Effector CD4-positive, alpha-beta T cell (primary cell): ENCODE results near the gene CCDC82.
"Not testable (repeated sequence)": the region's sequence is repeated elsewhere in the genome, so short reads cannot be mapped to it uniquely, and the experiment has no call there.

Experiments
- DNase-seq: peaks from one replicate; pipeline ENCODE4 v3.0.0-alpha.2; 2020
- total RNA-seq: gene quantifications from one replicate; lab custom pipeline; 2026; lab: John Stamatoyannopoulos, UW

The CCDC82 gene
- 82.0 reads per million, percentile 79 among the genes with 10 or more reads in this experiment for total RNA-seq

GRCh38 chr11:96389720-96390487 lies at the start of gene CCDC82, which contains the start of gene JRKL:
Gene CCDC82 (minus strand): TSS chr11:96389912. CDS start chr11:96384747, 5,165 bp downstream.
Gene JRKL (plus strand): TSS chr11:96390013. CDS start chr11:96390650, 637 bp downstream.
- DNase-seq = peak; percentile 96

DNA sequence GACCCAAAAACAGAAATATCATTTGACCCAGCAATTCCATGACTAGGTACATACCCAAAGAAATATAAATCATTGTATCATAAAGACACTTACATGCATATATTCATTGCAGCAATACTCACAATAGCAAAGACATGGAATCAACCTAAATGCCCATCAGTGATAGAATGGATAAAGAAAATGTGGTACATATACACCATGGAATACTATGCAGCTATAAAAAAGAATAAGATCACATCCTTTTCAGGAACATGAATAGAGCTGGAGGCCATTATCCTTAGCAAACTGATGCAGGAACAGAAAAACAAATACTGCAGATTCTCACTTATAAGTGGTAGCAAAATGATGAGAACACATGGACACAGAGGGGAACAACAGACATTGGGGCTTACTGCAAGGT lies 42.9 kb upstream of the CCDC82 start:
- DNase-seq = not testable (repeated sequence)

DNA sequence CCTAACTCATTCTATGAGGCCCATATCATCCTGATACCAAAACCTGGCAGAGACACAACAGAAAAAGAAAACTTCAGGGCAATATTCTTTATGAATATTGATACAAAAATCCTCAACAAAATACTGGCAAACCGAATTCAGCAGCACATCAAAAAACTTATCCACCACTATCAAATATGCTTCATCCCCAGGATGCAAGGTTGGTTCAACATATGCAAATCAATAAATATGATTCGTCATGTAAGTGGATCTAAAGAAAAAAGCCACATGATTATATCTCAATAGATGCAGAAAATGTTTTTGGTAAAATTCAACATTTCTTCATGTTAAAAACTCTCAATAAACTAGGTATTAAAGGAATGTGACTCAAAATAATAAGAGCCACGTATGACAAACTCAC lies 41.0 kb upstream of the CCDC82 start:
- DNase-seq = no peak

DNA sequence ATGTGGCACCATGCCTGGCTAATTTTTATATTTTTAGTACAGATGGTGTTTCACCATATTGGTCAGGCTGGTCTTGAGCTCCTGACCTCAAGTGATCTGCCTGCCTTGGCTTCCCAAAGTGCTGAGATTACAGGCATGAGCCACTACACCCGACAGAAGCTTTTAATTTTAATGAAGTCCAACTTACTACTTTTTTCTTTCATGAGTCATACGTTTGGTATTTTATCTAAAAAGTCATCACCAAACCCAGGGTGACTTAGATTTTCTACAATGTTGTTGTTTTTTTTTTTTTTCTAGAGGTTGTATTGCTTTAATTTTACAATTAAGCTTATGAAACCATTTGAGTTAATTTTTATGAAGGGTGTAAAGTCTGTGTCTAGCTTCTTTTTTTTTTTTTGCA lies 35.0 kb upstream of the CCDC82 start:
- no peak for DNase-seq

DNA sequence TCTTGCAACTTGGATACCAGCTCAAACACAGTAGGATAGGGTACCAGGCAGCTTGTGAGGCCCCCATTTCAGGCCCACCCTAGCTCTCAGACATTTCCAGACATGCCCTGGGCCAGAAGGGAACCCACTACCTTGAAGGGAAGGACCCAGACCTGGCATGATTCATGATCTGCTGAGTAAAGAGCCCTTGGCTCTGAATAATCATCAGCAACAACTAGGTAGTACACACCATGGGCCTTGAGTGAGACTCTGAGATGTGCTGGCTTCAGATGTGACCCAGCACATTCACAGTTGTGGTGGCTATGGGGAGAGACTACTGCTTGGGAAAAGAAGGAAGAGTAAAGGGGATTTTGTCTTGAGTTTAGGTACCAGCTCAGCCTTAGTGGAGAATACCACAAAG lies 23.7 kb upstream of the CCDC82 start:
- DNase-seq = no peak

DNA sequence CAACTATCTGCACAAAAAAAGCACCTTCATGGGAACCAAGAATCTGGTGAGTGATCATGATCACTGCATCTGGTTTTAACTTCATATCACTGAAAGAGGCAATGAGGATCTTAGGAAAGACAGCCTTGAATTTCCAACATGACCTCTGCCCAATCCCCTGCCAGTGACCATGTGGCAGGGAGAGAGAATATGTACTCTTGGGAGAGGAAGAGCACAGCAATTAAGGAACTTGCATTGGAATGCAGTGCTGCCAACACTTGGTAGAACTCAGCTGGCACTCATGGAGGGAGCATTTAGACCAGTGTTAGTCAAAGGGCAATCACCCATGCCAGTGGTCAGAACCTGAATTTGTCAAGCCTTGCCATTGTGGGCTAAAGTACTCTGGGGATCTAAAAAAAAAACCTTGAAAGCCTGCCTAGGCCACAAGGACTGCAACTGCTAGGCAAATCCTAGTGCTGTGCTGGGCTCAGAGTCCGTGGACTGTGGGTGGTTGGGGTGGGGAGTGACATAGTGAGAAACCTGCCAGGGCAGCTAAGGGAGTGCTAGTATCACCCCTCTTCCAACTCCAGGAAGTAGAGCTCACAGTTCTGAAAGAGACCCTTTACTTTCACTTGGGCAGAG lies 23.2 kb upstream of the CCDC82 start:
- DNase-seq = no peak

DNA sequence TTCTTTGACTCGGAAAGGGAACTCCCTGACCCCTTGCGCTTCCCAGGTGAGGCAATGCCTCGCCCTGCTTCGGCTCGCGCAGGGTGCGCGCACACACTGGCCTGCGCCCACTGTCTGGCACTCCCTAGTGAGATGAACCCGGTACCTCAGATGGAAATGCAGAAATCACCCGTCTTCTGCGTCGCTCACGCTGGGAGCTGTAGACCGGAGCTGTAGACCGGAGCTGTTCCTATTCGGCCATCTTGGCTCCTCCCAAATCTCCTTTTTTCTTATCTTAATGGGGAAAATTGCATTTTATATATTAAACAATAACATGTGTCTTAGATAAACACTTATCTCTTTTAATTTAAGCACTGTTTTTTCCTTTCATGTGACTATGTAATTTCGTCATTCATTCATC lies 21.7 kb upstream of the CCDC82 start:
- not testable (repeated sequence) for DNase-seq

DNA sequence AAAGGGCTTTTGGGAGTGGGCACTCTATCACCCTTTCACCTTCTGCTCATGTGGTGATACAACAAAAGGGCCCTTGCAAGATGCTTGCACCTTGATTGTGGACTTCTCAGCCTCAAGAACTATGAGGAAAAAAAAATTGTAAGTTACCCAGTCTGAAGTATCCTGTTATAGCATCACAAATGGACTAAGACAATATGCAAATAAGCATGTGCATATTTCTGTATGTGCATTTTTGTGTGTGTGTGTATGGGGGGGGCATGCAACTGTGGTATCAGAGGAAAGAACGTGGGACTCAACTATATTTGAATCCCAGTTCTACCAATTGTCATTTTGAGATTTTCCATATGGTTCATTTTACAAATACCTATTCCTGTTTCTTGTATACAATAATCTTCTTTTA lies 11.0 kb upstream of the CCDC82 start:
- DNase-seq = no peak

GRCh38 chr11:96397863-96398262 lies 8.2 kb upstream of the CCDC82 start:
- no peak for DNase-seq

GRCh38 chr11:96396637-96397036 lies 6.9 kb upstream of the CCDC82 start:
- DNase-seq = no peak

DNA sequence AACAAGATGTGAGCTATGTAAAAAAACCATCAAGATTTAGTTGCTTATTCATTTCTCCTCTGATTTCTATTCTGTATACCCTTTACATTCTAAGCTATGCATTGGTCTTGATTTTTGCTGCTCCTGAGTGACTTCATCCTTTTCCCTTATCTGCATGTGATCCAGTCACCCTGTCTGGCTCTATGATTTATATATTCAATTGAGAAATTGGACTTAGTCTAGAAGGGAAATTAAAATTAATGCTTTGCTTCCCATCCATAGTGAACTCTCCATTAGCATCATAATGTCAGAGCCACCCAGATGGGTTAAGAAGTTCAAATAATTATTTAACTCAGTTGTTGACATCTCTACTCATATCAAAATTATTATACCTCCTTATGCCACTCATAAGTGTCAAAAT lies 5.1 kb upstream of the CCDC82 start:
- DNase-seq = no peak

DNA sequence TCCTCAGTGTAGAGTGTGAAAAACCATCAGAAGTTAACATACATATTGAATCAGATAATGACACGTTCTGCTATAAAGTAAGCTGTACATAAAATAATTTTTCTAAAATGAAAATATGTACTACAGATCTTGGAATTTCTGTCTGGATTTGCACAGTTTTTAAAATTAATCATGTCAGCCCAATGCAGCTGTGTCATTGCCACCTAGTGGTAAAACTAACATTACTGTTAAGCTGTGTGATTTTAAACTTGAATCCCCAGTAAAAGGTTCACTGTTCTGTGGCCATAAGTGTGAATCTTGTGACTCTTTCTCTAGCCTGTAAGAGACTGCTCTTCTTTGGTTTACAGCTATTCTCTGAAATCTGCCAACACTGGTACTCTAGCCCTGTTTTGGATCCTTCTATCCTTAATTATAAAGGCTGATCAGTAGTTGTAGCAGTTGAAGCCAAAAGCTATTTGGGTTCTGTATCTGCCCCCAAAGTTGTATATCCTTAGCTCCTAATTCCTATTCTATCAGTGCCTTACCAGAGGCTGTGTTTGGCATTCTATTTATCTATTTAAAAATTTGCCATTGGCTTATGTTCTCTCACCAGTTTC lies 4.1 kb upstream of the CCDC82 start:
- DNase-seq = peak; percentile 3

DNA sequence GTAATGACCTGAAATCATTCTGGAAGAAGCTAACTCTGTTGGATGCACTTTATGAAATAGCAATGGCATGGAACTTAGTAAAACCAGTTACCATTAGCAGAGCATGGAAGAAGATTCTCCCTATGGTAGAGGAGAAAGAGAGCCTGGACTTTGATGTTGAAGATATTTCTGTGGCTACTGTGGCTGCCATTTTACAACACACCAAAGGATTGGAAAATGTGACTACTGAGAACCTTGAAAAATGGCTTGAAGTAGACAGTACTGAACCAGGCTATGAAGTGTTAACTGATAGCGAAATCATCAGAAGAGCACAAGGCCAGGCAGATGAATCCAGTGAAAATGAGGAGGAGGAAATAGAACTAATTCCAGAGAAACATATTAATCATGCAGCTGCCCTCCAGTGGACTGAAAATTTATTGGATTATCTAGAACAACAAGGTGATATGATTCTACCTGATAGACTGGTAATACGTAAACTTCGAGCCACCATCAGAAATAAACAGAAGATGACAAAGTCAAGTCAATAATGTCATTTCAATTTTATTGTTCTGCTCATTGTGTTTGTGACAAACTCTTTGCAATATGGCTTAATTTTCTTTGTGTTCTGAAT lies 2.1 kb upstream of the CCDC82 start:
- no peak for DNase-seq

- DNase-seq = no peak
These were observed 728 bp upstream of the CCDC82 start for GRCh38 chr11:96390488-96390792.

DNA sequence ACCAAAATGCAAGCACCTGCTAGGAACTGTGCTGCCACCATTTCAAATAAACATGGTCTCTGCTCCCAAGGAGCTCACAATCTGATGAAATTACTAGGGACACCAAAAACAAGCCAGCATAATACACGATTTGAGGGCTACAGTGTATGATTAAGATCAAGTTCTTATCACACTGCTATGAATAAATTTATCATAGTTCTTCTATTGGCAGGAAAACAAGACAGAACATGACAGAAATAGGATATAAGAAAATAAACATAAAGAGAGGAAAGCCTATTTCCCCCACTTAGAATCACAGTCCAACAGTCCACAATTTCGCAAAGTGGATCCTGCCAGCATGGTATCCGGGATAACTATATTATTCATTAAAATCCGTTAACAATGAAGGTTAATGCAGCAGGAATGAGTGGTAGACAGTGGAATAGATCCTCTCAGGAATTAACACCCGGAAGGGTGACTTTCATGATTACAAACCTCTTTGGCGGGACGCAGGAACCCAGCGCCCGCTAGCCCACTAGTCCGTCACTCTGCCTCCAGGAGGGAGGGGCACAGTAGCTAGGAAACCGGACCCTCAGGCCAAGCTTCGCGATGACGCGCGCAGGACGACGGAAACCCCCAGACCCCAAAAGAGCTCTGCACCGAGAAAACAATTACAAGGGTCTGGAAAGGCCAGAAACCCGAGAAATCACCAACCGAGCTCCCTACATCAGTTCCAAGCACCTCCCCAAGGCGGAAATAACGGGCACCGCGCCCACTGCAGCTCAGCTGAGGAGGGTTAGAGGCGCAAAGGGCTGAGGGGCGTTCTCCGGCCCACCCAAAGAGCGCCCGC lies 607 bp downstream of the CCDC82 start:
- DNase-seq = no peak

- DNase-seq = no peak
These were observed 4.5 kb downstream of the CCDC82 start for GRCh38 chr11:96385187-96385586.

GRCh38 chr11:96384156-96384555 lies 5.6 kb downstream of the CCDC82 start:
- no peak for DNase-seq

DNA sequence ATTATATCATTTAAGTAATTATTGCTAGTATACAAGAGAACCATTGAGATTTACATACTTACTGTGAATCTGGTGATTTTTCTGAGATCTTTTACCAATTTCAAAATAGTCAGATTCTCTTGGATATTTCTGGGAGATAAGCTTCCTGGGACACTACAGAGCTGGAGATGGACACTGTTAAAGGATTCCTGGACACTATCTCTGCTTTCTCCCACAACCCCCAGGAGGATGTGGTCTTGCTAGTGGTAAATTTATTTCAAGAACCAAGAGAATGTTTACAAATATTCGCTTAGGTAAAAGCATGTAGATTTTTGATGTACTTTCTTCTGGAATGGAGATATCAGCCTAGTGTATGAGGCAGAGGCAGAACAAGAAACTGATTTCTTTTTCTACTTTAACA lies 12.9 kb downstream of the CCDC82 start:
- DNase-seq = no peak

DNA sequence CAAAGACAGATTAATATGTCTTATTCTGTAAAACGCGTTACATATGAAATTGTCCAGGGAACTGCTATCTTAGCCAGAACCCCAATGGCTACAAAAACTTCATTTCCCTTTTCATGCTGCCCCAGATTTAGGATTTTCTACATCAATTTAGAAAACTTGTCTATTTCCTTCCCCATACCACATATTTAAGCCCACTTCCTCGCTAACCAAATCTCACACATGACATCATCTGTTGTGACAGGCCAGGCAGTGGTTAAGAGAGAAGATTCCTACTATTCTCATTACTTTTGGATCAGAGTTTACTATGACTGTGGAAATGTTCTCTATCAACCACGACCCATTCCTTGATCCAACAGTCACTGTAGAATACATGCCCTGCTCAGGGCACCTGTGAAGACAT lies 15.9 kb downstream of the CCDC82 start:
- DNase-seq = no peak

GRCh38 chr11:96367342-96367741 lies 22.4 kb downstream of the CCDC82 start:
- no peak for DNase-seq

GRCh38 chr11:96366024-96366423 lies 23.7 kb downstream of the CCDC82 start:
- DNase-seq = no peak

GRCh38 chr11:96365493-96365892 lies 24.2 kb downstream of the CCDC82 start:
- DNase-seq = no peak

GRCh38 chr11:96361778-96362177 lies 27.9 kb downstream of the CCDC82 start:
- DNase-seq = no peak
